ENCODE data around the gene GSDME. TPM values are rescaled to one million over a fixed set of nuclear protein-coding genes. Genes with fewer than 3 reads are reported as not detected.

The GSDME gene
- total RNA-seq, 1 donor from 2014 or later, result 10.4 TPM

- H3K9me3 Mint-ChIP-seq, result no peaks in the 10 kb centered on the region
- H3K4me1 Mint-ChIP-seq, result no peaks in the 10 kb centered on the region
- intact Hi-C loops (cut with micrococcal nuclease), result no loop called here
- peaks cover 3% of the 10 kb centered on the region for H3K36me3 Mint-ChIP-seq (ENCODE audit: low read depth)
- no peak overlapping the region for H3K4me3 Mint-ChIP-seq
- H3K27ac Mint-ChIP-seq, result no peak overlapping the region
- DNase-seq, result no peak
- no peaks in the 10 kb centered on the region for H3K27me3 Mint-ChIP-seq
These were observed 86.5 kb downstream of the GSDME start for GRCh38 chr7:24670782-24671181.

DNA sequence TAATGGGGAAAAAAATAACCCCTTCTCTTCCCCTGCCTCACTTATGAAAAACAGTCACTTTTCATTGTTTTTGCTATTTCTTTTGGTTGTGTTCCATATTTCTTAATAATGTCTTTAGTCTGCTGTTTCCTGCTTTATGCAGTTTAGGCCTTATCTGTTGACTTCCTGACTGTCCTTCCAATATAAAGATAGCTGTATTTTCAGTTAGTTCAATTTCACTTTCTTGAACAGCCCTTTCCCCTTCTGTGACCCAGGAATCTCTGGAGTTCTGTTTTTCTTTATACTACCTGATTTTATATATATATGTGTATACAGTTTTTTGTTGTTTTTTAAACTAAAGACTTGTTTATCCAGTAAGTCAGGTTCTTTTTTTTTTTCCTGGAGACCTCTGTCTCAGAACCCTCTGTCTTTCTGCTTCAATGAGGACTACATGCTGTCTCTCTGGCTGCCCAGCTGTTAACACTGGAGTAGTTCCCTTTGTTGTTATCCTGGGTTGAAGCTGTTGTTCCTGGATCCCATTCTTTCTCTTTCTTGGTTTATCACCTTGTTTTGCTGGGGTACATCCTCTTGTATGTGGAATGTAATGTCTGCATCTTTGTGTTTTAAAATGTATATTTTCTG, 87.2 kb downstream of the GSDME start:
- intact Hi-C loops (cut with micrococcal nuclease), result loop anchor here (10.0 kb wide), 2 partner anchors 265 to 425 kb away; no protein-coding TSS in a partner anchor
- H3K4me3 Mint-ChIP-seq, result no peak overlapping the region
- no peak for DNase-seq
- H3K36me3 Mint-ChIP-seq (ENCODE audit: low read depth), result peaks cover 3% of the 10 kb centered on the region
- no peaks in the 10 kb centered on the region for H3K9me3 Mint-ChIP-seq
- no peaks in the 10 kb centered on the region for H3K27me3 Mint-ChIP-seq
- no peaks in the 10 kb centered on the region for H3K4me1 Mint-ChIP-seq
- H3K27ac Mint-ChIP-seq, result no peak overlapping the region

- no peak for DNase-seq
- H3K4me3 Mint-ChIP-seq, result no peak overlapping the region
- intact Hi-C loops (cut with micrococcal nuclease), result loop anchor here (10.0 kb wide), 2 partner anchors 264 to 426 kb away; no protein-coding TSS in a partner anchor
- H3K9me3 Mint-ChIP-seq, result no peaks in the 10 kb centered on the region
- H3K27me3 Mint-ChIP-seq, result no peaks in the 10 kb centered on the region
- H3K4me1 Mint-ChIP-seq, result peaks cover 1% of the 10 kb centered on the region
- peaks cover 3% of the 10 kb centered on the region for H3K36me3 Mint-ChIP-seq (ENCODE audit: low read depth)
- no peak overlapping the region for H3K27ac Mint-ChIP-seq
These were observed 88.2 kb downstream of the GSDME start for GRCh38 chr7:24668927-24669635.

GRCh38 chr7:24665564-24666294, 91.5 kb downstream of the GSDME start:
- no peak overlapping the region for H3K27ac Mint-ChIP-seq
- H3K4me3 Mint-ChIP-seq, result no peak overlapping the region
- intact Hi-C loops (cut with micrococcal nuclease), result loop anchor here (1.0 to 10.0 kb wide), 5 partner anchors 89 to 1095 kb away; no protein-coding TSS in a partner anchor
- peaks cover 1% of the 10 kb centered on the region for H3K4me1 Mint-ChIP-seq
- no peaks in the 10 kb centered on the region for H3K9me3 Mint-ChIP-seq
- H3K27me3 Mint-ChIP-seq, result no peaks in the 10 kb centered on the region
- DNase-seq, result peak; percentile 86
- H3K36me3 Mint-ChIP-seq (ENCODE audit: low read depth), result peaks cover 3% of the 10 kb centered on the region

DNA sequence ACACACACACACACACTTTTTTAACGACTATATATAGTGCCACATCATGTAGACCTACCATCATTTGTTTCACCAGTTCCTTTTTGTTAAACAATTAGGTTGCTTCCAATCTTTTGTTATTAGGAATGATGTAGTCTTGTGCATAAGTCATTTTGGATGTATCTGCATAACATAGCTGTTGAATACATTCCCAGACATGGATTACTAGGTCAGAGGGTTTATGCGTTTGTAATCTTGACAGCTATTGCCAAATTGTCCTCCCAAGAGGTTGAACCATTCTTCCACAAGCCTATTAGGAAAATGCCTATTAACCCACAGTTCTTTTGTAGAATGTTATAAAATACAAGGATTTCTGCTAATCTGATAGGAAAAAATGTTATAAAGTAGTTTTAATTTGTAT, 96.7 kb downstream of the GSDME start:
- H3K36me3 Mint-ChIP-seq (ENCODE audit: low read depth), result peaks cover 8% of the 10 kb centered on the region
- no peak overlapping the region for H3K27ac Mint-ChIP-seq
- H3K27me3 Mint-ChIP-seq, result no peaks in the 10 kb centered on the region
- DNase-seq, result no peak
- intact Hi-C loops (cut with micrococcal nuclease), result loop anchor here (10.0 kb wide), 2 partner anchors 256 to 434 kb away; no protein-coding TSS in a partner anchor
- no peak overlapping the region for H3K4me3 Mint-ChIP-seq
- peaks cover 1% of the 10 kb centered on the region for H3K4me1 Mint-ChIP-seq
- peaks cover 3% of the 10 kb centered on the region for H3K9me3 Mint-ChIP-seq

DNA sequence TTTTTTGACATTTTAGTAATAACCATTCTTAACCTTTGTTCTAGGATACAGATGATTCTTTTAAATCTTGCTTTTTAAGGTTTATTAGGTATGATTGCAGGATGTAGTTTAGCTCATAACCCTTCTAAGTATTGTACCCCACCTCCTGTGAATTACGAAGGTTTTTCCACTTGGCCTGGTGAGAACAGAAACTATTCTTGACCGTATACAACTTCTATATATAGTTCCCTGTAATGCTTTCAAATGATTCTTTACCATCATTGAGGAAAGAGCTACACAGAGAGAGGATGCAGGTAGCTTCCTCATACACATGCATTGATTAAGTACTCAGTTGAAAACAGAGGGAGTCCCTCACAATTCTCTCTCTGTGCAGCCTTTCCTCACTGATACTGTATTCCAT, 97.8 kb downstream of the GSDME start:
- intact Hi-C loops (cut with micrococcal nuclease), result no loop called here
- Mint-ChIP-seq H3K9me3 (peaks cover 3% of the 10 kb centered on the region), H3K36me3 (ENCODE audit: low read depth) (peaks cover 8% of the 10 kb centered on the region), H3K4me3 (no peak overlapping the region), H3K27me3 (no peaks in the 10 kb centered on the region), H3K4me1 (peaks cover 1% of the 10 kb centered on the region), H3K27ac (no peak overlapping the region)
- no peak for DNase-seq

DNA sequence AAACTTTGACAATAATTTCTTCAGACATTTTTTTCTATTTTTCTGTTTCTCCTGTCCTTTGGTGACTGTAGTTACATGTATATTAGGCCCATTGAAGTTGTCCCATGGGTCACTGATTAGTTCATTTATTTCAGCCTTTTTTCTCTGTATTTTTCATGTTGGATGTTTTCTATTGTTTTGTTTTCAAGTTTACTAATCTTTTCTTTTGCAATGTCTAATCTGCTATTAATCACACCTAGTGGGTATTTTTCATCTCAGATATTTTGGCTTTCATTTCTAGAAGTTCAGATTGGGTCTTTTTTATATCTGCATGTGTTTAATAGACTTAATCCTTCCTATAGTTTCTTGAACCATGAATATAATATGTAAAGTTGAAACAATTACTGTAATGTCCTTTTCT, 99.3 kb downstream of the GSDME start:
- Mint-ChIP-seq H3K27ac (no peak overlapping the region), H3K4me1 (peaks cover 4% of the 10 kb centered on the region), H3K4me3 (no peak overlapping the region), H3K36me3 (ENCODE audit: low read depth) (peaks cover 11% of the 10 kb centered on the region), H3K27me3 (no peaks in the 10 kb centered on the region), H3K9me3 (peaks cover 3% of the 10 kb centered on the region)
- DNase-seq, result no peak
- intact Hi-C loops (cut with micrococcal nuclease), result no loop called here

DNA sequence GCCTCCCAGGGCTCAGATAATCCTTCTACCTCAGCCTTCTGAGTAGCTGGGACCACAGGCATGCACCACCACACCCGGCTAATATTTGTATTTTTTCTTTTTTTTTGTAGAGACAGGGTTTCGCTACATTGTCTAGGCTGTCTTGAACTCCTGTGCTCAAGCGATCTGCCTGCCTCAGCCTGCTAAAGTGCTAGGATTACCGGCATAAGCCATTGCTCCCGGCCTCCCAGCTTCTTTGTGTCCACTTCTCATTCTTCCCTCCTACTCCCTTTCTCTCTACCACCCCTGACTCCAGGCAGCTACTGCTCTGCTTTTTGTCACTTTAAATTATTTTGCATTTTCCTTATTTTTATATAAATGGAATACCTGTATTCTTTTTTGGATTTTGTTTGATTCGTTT, 100.7 kb downstream of the GSDME start:
- no peaks in the 10 kb centered on the region for H3K27me3 Mint-ChIP-seq
- intact Hi-C loops (cut with micrococcal nuclease), result no loop called here
- peaks cover 3% of the 10 kb centered on the region for H3K9me3 Mint-ChIP-seq
- peaks cover 11% of the 10 kb centered on the region for H3K36me3 Mint-ChIP-seq (ENCODE audit: low read depth)
- no peak overlapping the region for H3K27ac Mint-ChIP-seq
- H3K4me1 Mint-ChIP-seq, result peaks cover 8% of the 10 kb centered on the region
- no peak for DNase-seq
- H3K4me3 Mint-ChIP-seq, result no peak overlapping the region

DNA sequence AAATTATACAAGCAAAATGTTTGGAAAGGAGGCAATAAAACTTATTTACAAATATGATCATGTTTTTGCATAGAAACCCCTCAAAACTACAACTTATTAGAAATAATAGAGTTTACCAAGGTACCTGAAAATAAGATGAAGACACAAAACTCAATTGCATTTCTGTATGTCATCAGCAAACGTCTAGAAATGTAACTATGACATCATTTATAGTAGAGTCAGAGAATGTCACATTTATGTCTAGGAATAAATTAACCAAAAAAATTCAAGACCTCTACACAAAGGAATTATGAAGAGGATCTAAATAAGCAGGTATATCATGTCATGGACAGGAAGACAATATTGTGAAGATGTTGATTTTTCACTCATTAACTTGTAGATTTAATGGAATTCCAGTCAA, 103.0 kb downstream of the GSDME start:
- peaks cover 7% of the 10 kb centered on the region for H3K36me3 Mint-ChIP-seq (ENCODE audit: low read depth)
- DNase-seq, result no peak
- H3K4me1 Mint-ChIP-seq, result peaks cover 8% of the 10 kb centered on the region
- intact Hi-C loops (cut with micrococcal nuclease), result no loop called here
- no peak overlapping the region for H3K27ac Mint-ChIP-seq
- H3K27me3 Mint-ChIP-seq, result no peaks in the 10 kb centered on the region
- H3K4me3 Mint-ChIP-seq, result no peak overlapping the region
- peaks cover 3% of the 10 kb centered on the region for H3K9me3 Mint-ChIP-seq

GRCh38 chr7:24653316-24654085, 103.8 kb downstream of the GSDME start:
- peaks cover 6% of the 10 kb centered on the region for H3K36me3 Mint-ChIP-seq (ENCODE audit: low read depth)
- H3K4me3 Mint-ChIP-seq, result peak overlapping the region; percentile 64
- peaks cover 8% of the 10 kb centered on the region for H3K4me1 Mint-ChIP-seq
- intact Hi-C loops (cut with micrococcal nuclease), result no loop called here
- no peak overlapping the region for H3K27ac Mint-ChIP-seq
- H3K9me3 Mint-ChIP-seq, result no peaks in the 10 kb centered on the region
- H3K27me3 Mint-ChIP-seq, result no peaks in the 10 kb centered on the region
- DNase-seq, result no peak

GRCh38 chr7:24652251-24652939, 104.9 kb downstream of the GSDME start:
- DNase-seq, result no peak
- intact Hi-C loops (cut with micrococcal nuclease), result no loop called here
- Mint-ChIP-seq H3K36me3 (ENCODE audit: low read depth) (peaks cover 6% of the 10 kb centered on the region), H3K27me3 (no peaks in the 10 kb centered on the region), H3K4me3 (no peak overlapping the region), H3K27ac (no peak overlapping the region), H3K9me3 (no peaks in the 10 kb centered on the region), H3K4me1 (peaks cover 8% of the 10 kb centered on the region)
